T-helper 17 cell (primary cell): ENCODE measurements around the gene FSTL4. TPM values are rescaled to one million over a fixed set of nuclear protein-coding genes. Genes with fewer than 3 reads are reported as not detected.
A peak's percentile ranks its signal among the peaks of the same experiment; 100 is the strongest.

Experiments used
- ATAC-seq: fragments of 150-1000 bp; cut with Tn5 transposase; 2 replicates; pipeline ENCODE4 v1.10.0; 2021; ENCODE audit warnings: mild to moderate bottlenecking, moderate library complexity
- DNase-seq, 3 donors: peaks; one replicate each; pipeline versions ENCODE4 v3.0.0 to v3.0.0-alpha.2; 2020 to 2021
- H3K9me3 ChIP-seq: one replicate; pipeline ENCODE4 v1.7.0; 2013; ENCODE audit warnings: low read length, mild to moderate bottlenecking; ENCODE audit not compliant: control insufficient read depth, poor library complexity, severe bottlenecking
- H3K27ac Mint-ChIP-seq: one replicate; pipeline ENCODE4 v1.8.0; 2022; ENCODE audit warnings: mild to moderate bottlenecking, moderate library complexity, mixed read lengths
- H3K27me3 Mint-ChIP-seq: one replicate; pipeline ENCODE4 v1.8.0; 2022; ENCODE audit warnings: mixed read lengths
- H3K36me3 Mint-ChIP-seq: one replicate; pipeline ENCODE4 v1.8.0; 2022; ENCODE audit warnings: low read depth, mixed read lengths
- H3K4me1 Mint-ChIP-seq: one replicate; pipeline ENCODE4 v1.8.0; 2022; ENCODE audit warnings: mild to moderate bottlenecking, mixed read lengths
- H3K4me3 Mint-ChIP-seq: one replicate; pipeline ENCODE4 v1.8.0; 2022; ENCODE audit warnings: mild to moderate bottlenecking, moderate library complexity, mixed read lengths
- total RNA-seq, 4 donors: library from RNA in 2 of 4; stranded (reverse) in 2 of 4; gene quantifications; one replicate each; pipeline ENCODE4 v1.2.3 and lab custom pipeline; 2022 to 2026

FSTL4 gene
- total RNA-seq, 2 donors from 2014 or later = 0.26 TPM; not detected in 1

GRCh38 chr5:133265720-133266526 is 346.4 kb downstream of the FSTL4 start:
- H3K36me3 Mint-ChIP-seq = no peaks in the 10 kb centered on the region
- ATAC-seq (no peak), DNase-seq (no peak)
- no peak overlapping the region for H3K4me3 Mint-ChIP-seq
- no peak overlapping the region for H3K27ac Mint-ChIP-seq
- H3K27me3 Mint-ChIP-seq = peaks cover 32% of the 10 kb centered on the region
- no peaks in the 10 kb centered on the region for H3K9me3 ChIP-seq
- H3K4me1 Mint-ChIP-seq = peaks cover 2% of the 10 kb centered on the region

GRCh38 chr5:133265257-133265656 is 347.1 kb downstream of the FSTL4 start:
- H3K36me3 Mint-ChIP-seq = peaks cover 2% of the 10 kb centered on the region
- ATAC-seq = no peak
- DNase-seq = no peak

GRCh38 chr5:133262690-133263089 is 349.7 kb downstream of the FSTL4 start:
- ATAC-seq = no peak
- peaks cover 2% of the 10 kb centered on the region for H3K36me3 Mint-ChIP-seq
- H3K27ac Mint-ChIP-seq = no peak overlapping the region
- H3K9me3 ChIP-seq = no peaks in the 10 kb centered on the region
- H3K27me3 Mint-ChIP-seq = peaks cover 24% of the 10 kb centered on the region
- peak overlapping the region; percentile 33 for H3K4me3 Mint-ChIP-seq
- H3K4me1 Mint-ChIP-seq = peaks cover 16% of the 10 kb centered on the region
- no peak for DNase-seq

More at GRCh38 chr5:133265257-133265656, 347.1 kb downstream of the FSTL4 start:
- Mint-ChIP-seq H3K27me3 (peaks cover 32% of the 10 kb centered on the region), H3K27ac (no peak overlapping the region), H3K4me3 (no peak overlapping the region), H3K4me1 (peaks cover 6% of the 10 kb centered on the region)
- H3K9me3 ChIP-seq = no peaks in the 10 kb centered on the region

- H3K9me3 ChIP-seq = no peaks in the 10 kb centered on the region
- ATAC-seq (no peak), DNase-seq (no peak)
- peaks cover 16% of the 10 kb centered on the region for H3K4me1 Mint-ChIP-seq
- H3K27me3 Mint-ChIP-seq = peaks cover 20% of the 10 kb centered on the region
- H3K4me3 Mint-ChIP-seq = no peak overlapping the region
- peak overlapping the region; percentile 29 for H3K27ac Mint-ChIP-seq
- H3K36me3 Mint-ChIP-seq = peaks cover 2% of the 10 kb centered on the region
Measured at GRCh38 chr5:133261993-133262392, 350.3 kb downstream of the FSTL4 start.

GRCh38 chr5:133260715-133261114 is 351.6 kb downstream of the FSTL4 start:
- DNase-seq = no peak
- Mint-ChIP-seq H3K4me3 (no peak overlapping the region), H3K27ac (peak overlapping the region; percentile 79), H3K27me3 (peaks cover 16% of the 10 kb centered on the region), H3K36me3 (peaks cover 2% of the 10 kb centered on the region), H3K4me1 (peaks cover 16% of the 10 kb centered on the region)
- ATAC-seq = no peak
- no peaks in the 10 kb centered on the region for H3K9me3 ChIP-seq

- DNase-seq (no peak), ATAC-seq (peak; percentile 71)
- peak overlapping the region; percentile 79 for H3K27ac Mint-ChIP-seq
- H3K9me3 ChIP-seq = no peaks in the 10 kb centered on the region
- H3K4me1 Mint-ChIP-seq = peaks cover 16% of the 10 kb centered on the region
- no peak overlapping the region for H3K4me3 Mint-ChIP-seq
- H3K36me3 Mint-ChIP-seq = peaks cover 2% of the 10 kb centered on the region
- peaks cover 12% of the 10 kb centered on the region for H3K27me3 Mint-ChIP-seq
Measured at GRCh38 chr5:133259199-133259997, 352.9 kb downstream of the FSTL4 start.

GRCh38 chr5:133257977-133258376 is 354.4 kb downstream of the FSTL4 start:
- no peak for DNase-seq
- Mint-ChIP-seq H3K27me3 (peaks cover 10% of the 10 kb centered on the region), H3K4me3 (no peak overlapping the region), H3K27ac (no peak overlapping the region), H3K4me1 (peaks cover 16% of the 10 kb centered on the region), H3K36me3 (peaks cover 2% of the 10 kb centered on the region)
- H3K9me3 ChIP-seq = no peaks in the 10 kb centered on the region
- ATAC-seq = no peak

- Mint-ChIP-seq H3K4me3 (no peak overlapping the region), H3K4me1 (peaks cover 14% of the 10 kb centered on the region), H3K36me3 (peaks cover 2% of the 10 kb centered on the region), H3K27me3 (no peaks in the 10 kb centered on the region), H3K27ac (no peak overlapping the region)
- no peak for ATAC-seq
- DNase-seq = no peak
- no peaks in the 10 kb centered on the region for H3K9me3 ChIP-seq
Measured at GRCh38 chr5:133256276-133256675, 356.1 kb downstream of the FSTL4 start.

- DNase-seq (no peak), ATAC-seq (no peak)
- Mint-ChIP-seq H3K4me1 (peaks cover 12% of the 10 kb centered on the region), H3K36me3 (no peaks in the 10 kb centered on the region), H3K4me3 (no peak overlapping the region), H3K27ac (no peak overlapping the region), H3K27me3 (no peaks in the 10 kb centered on the region)
- no peaks in the 10 kb centered on the region for H3K9me3 ChIP-seq
Measured at GRCh38 chr5:133254803-133255202, 357.5 kb downstream of the FSTL4 start.

- Mint-ChIP-seq H3K27me3 (peaks cover 9% of the 10 kb centered on the region), H3K4me1 (peaks cover 6% of the 10 kb centered on the region)
- no peak for ATAC-seq
Measured at GRCh38 chr5:133253671-133254070, 358.7 kb downstream of the FSTL4 start.

GRCh38 chr5:133253070-133253469 is 359.3 kb downstream of the FSTL4 start:
- Mint-ChIP-seq H3K27me3 (peaks cover 10% of the 10 kb centered on the region), H3K4me1 (peaks cover 7% of the 10 kb centered on the region), H3K36me3 (no peaks in the 10 kb centered on the region), H3K27ac (peak overlapping the region; percentile 46), H3K4me3 (no peak overlapping the region)
- ATAC-seq (no peak), DNase-seq (no peak)
- no peaks in the 10 kb centered on the region for H3K9me3 ChIP-seq

More at GRCh38 chr5:133253671-133254070, 358.7 kb downstream of the FSTL4 start:
- no peak for DNase-seq
- Mint-ChIP-seq H3K27ac (peak overlapping the region; percentile 46), H3K4me3 (no peak overlapping the region), H3K36me3 (no peaks in the 10 kb centered on the region)
- no peaks in the 10 kb centered on the region for H3K9me3 ChIP-seq

GRCh38 chr5:133252133-133252480 is 360.2 kb downstream of the FSTL4 start:
- ATAC-seq = no peak
- H3K27me3 Mint-ChIP-seq = peaks cover 10% of the 10 kb centered on the region
- peaks cover 7% of the 10 kb centered on the region for H3K4me1 Mint-ChIP-seq

GRCh38 chr5:133251296-133252132 is 360.8 kb downstream of the FSTL4 start:
- Mint-ChIP-seq H3K27me3 (peaks cover 10% of the 10 kb centered on the region), H3K27ac (no peak overlapping the region), H3K4me1 (peaks cover 7% of the 10 kb centered on the region), H3K4me3 (no peak overlapping the region), H3K36me3 (no peaks in the 10 kb centered on the region)
- no peak for DNase-seq
- no peak for ATAC-seq
- H3K9me3 ChIP-seq = no peaks in the 10 kb centered on the region

More at GRCh38 chr5:133252133-133252480, 360.2 kb downstream of the FSTL4 start:
- no peak for DNase-seq
- no peak overlapping the region for H3K4me3 Mint-ChIP-seq
- no peaks in the 10 kb centered on the region for H3K9me3 ChIP-seq
- no peaks in the 10 kb centered on the region for H3K36me3 Mint-ChIP-seq
- no peak overlapping the region for H3K27ac Mint-ChIP-seq
